GM15510 (cell line): Measurements from ENCODE around the gene QRSL1.

Experiments
- POLR2A ChIP-seq: IDR thresholded peaks from 3 replicates; pipeline ENCODE4 v1.6.1; 2011; ENCODE audit warnings: borderline replicate concordance; ENCODE audit not compliant: insufficient read length; ENCODE audit errors: extremely low read depth

The QRSL1 gene

GRCh38 chr6:106643061-106643460, 13.7 kb downstream of the QRSL1 start:
- TF ChIP-seq POLR2A: no peak

- TF ChIP-seq POLR2A: no peak
Measured at GRCh38 chr6:106648651-106649308, 19.4 kb downstream of the QRSL1 start.

GRCh38 chr6:106658469-106658868, 29.1 kb downstream of the QRSL1 start:
- TF ChIP-seq POLR2A: no peak

GRCh38 chr6:106659859-106660258, 30.5 kb downstream of the QRSL1 start:
- TF ChIP-seq POLR2A: no peak

GRCh38 chr6:106662458-106662857, 33.1 kb downstream of the QRSL1 start:
- no peak for TF ChIP-seq POLR2A

- TF ChIP-seq POLR2A: no peak
Measured at GRCh38 chr6:106666282-106667021, 37.1 kb downstream of the QRSL1 start.

GRCh38 chr6:106667022-106667402, 37.6 kb downstream of the QRSL1 start:
- TF ChIP-seq POLR2A: no peak

- TF ChIP-seq POLR2A: no peak
Measured at GRCh38 chr6:106670236-106670635, 40.9 kb downstream of the QRSL1 start.

- no peak for TF ChIP-seq POLR2A
Measured at GRCh38 chr6:106671651-106672050, 42.3 kb downstream of the QRSL1 start.

GRCh38 chr6:106674541-106675229, 45.3 kb downstream of the QRSL1 start:
- TF ChIP-seq POLR2A: no peak

GRCh38 chr6:106677282-106677681, 47.9 kb downstream of the QRSL1 start:
- no peak for TF ChIP-seq POLR2A

- TF ChIP-seq POLR2A: no peak
Measured at GRCh38 chr6:106684011-106684410, 54.6 kb downstream of the QRSL1 start.

GRCh38 chr6:106685833-106686232, 56.5 kb downstream of the QRSL1 start:
- no peak for TF ChIP-seq POLR2A

- TF ChIP-seq POLR2A: no peak
Measured at GRCh38 chr6:106688177-106688951, 59.0 kb downstream of the QRSL1 start.
